ENCODE results near the gene UNC5C.
A peak's percentile ranks its signal among the peaks of the same experiment; 100 is the strongest.

The UNC5C gene

DNA sequence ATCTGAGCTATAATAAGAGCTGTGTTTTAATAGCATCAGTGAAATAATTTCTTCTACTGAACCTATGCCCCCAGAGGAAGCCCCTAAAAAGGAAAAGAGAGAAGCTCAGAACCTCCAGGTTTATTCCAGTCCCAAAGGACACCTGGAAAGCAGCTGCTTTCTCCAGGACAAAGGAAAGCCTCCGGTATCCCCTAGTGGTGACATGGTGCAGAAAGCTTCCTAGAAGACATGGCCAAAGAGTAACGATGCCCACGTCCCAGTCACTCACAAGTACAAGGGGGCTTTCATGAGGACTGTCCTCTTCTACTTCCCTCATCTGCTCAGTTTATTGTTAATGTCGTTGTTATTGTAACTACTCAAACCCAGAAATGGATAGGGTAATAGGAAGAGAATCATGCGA lies 343.9 kb downstream of the UNC5C start:
- TF ChIP-seq, protein P1, sequence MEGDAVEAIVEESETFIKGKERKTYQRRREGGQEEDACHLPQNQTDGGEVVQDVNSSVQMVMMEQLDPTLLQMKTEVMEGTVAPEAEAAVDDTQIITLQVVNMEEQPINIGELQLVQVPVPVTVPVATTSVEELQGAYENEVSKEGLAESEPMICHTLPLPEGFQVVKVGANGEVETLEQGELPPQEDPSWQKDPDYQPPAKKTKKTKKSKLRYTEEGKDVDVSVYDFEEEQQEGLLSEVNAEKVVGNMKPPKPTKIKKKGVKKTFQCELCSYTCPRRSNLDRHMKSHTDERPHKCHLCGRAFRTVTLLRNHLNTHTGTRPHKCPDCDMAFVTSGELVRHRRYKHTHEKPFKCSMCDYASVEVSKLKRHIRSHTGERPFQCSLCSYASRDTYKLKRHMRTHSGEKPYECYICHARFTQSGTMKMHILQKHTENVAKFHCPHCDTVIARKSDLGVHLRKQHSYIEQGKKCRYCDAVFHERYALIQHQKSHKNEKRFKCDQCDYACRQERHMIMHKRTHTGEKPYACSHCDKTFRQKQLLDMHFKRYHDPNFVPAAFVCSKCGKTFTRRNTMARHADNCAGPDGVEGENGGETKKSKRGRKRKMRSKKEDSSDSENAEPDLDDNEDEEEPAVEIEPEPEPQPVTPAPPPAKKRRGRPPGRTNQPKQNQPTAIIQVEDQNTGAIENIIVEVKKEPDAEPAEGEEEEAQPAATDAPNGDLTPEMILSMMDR (IDR thresholded peaks at IDR 0.05; ENCODE audit: low read depth, low read length): peak; percentile 23
- H3K4me3 ChIP-seq (replicated peaks in 1 of 2; ENCODE audit: low read depth in 2 of 2, low read length in 2 of 2): no peak overlapping the region
- peak in 1 of 2 donors; percentile 10 for DNase-seq (ENCODE audit: low read depth in 2 of 2)

DNA sequence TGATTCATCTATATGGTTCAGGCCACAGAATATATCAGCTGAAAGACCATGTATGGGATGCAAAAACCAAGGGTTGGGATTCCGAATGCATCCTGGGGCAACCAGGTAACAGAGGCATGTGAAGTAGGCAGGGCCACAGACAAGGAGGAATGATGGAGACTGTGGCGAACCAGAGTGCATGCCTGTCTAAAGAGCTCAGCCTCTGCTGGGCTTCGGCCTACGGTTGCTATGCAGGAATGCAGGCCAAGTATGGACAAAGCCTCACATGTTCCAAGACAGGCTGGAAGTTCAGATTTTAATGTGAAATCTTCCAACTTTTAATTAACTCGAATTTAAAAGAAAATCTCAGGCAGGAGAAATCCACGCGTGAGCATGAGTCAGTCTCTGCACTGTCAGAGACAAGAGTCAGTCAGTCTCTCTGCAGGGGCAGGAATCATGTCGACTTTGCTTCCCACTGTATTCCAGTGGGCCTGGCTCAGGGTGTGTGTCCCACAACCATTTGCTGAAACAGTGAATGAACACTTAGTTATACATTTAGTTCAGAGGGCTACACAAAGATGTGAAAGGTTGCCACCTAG lies 344.4 kb downstream of the UNC5C start:
- DNase-seq (ENCODE audit: low read depth in 2 of 2): no peak
- no peak overlapping the region for H3K4me3 ChIP-seq (replicated peaks in 1 of 2; ENCODE audit: low read depth in 2 of 2, low read length in 2 of 2)
- TF ChIP-seq, protein P1 (IDR thresholded peaks at IDR 0.05; ENCODE audit: low read depth, low read length): no peak

DNA sequence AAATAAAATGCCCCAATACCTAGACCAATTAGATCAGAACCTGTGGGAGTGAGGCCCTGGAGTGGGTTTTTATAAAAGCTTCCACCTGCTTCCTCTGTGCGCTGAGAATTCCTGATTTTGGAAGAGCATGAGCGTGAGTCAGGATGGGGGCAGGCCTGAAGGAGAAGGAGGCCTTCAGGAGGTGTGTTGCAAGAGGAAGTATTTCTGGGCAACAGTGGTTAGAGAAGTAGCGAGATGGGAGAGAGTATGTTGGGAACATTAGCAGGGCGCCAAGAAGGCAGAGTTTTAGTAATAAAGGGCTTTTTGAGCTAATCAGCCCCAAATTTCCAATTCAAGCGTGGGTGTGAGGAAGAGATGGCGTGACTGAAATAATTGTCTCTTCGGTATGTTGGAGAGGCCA lies 349.8 kb downstream of the UNC5C start:
- no peak overlapping the region for H3K4me3 ChIP-seq (replicated peaks in 1 of 2; ENCODE audit: low read depth in 2 of 2, low read length in 2 of 2)
- TF ChIP-seq, protein P1 (IDR thresholded peaks at IDR 0.05; ENCODE audit: low read depth, low read length): no peak
- DNase-seq (ENCODE audit: low read depth in 2 of 2): peak in 1 of 2 donors; percentile 17

DNA sequence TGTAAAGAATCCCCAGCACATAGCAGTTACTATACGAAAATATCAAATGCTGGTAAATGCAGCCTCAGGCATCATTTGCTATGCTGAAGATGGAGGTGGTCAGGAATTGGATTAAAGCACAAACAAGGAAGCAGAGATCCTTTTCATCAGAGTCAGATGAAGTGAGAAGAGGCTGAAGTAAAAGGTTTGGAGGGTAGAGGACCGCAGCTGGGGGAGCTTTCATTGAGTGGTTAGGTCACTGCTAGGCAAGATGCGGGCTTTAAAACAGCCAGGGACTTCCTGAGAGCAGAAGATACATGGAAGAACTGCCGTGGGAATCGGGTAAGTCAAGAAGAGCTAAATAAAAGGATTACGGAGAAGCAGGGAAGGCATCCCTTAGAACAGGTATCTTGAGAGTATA lies 351.4 kb downstream of the UNC5C start:
- no peak overlapping the region for H3K4me3 ChIP-seq (replicated peaks in 1 of 2; ENCODE audit: low read depth in 2 of 2, low read length in 2 of 2)
- DNase-seq (ENCODE audit: low read depth in 2 of 2): no peak
- TF ChIP-seq, protein P1 (IDR thresholded peaks at IDR 0.05; ENCODE audit: low read depth, low read length): no peak

DNA sequence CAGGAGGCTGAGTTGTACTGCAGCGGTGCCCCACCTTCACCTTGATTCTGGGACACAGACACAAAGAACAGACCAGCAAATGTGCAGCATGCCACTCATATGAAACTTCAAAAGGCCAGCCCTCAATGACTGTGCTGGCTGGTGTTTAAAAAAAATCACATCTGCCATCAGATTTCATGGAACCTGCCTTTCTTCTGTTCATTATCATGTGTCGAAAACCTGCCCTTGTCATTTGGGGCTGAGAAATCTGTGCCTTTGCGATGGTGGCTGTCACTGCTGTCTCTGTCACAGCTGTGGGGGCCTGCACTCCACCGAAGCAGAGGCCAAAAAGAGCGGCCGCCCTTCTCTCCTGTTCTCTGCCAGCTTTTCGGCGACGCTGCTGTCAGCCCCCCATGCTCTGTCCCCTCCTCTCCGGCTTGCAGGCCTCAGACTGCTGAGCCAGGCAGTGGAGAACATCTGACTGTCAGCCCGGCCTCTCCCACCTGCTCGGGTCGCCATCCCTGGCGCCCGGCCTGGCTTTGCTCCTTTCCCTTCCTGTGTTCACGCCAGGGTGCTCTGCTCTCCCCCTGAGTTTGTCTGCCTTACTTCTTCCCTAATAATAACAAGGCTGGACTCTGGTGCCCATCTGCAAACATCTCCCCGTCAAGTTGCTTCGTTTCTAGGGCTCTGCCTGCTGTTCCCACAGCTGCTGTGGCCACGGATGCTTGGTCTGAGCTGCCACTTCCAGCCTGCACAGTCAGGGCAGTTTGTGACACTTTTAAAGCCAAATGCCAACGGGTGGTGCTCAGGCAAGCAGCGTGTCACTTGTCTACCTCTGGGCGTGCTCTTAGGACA lies 355.2 kb downstream of the UNC5C start:
- TF ChIP-seq, protein P1 (IDR thresholded peaks at IDR 0.05; ENCODE audit: low read depth, low read length): no peak
- no peak overlapping the region for H3K4me3 ChIP-seq (replicated peaks in 1 of 2; ENCODE audit: low read depth in 2 of 2, low read length in 2 of 2)
- DNase-seq (ENCODE audit: low read depth in 2 of 2): no peak

DNA sequence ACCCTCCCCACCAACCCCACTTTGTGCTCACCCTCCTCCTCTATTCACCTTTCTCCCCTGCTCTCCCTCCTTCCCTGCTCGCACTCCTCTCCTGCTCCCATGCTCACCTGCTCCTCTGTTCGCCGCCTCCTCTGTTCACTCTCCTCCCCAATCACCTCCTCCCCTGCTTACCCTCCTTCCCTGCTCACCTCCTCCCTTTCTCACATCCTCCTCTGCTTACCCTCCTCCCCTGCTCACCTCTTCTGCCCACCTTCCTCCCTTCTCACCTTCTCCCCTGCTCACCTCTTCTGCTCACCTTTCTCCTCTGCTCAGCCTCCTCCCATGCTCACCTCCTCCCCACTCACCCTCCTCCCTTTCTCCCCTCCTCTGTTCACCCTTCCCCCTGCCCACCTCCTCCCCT lies 357.2 kb downstream of the UNC5C start:
- H3K4me3 ChIP-seq (replicated peaks in 1 of 2; ENCODE audit: low read depth in 2 of 2, low read length in 2 of 2): no peak overlapping the region
- DNase-seq (ENCODE audit: low read depth in 2 of 2): no peak
- TF ChIP-seq, protein P1 (IDR thresholded peaks at IDR 0.05; ENCODE audit: low read depth, low read length): no peak
